ENCODE data around the gene DOCK7. TPM values are rescaled to one million over a fixed set of nuclear protein-coding genes. Genes with fewer than 3 reads are reported as not detected.

The DOCK7 gene
- 10.1 to 39.5 TPM (median 14.5 TPM) in 5 replicates for total RNA-seq (2022; extraction: Qiagen RNA extraction; ENCODE audit: low read depth)

GRCh38 chr1:62687903-62688686 lies at the start of gene DOCK7:
Gene DOCK7 (minus strand): TSS chr1:62688386. CDS start chr1:62688264, 122 bp downstream.

GRCh38 chr1:62597281-62597680 lies 90.9 kb downstream of the DOCK7 start, which contains the start of gene ANGPTL3:
Gene ANGPTL3 (plus strand): TSS chr1:62597520. CDS start chr1:62597567, 47 bp downstream.

GRCh38 chr1:62436466-62437272 lies 251.5 kb downstream of the DOCK7 start, which contains the start of gene USP1:
Gene USP1 (plus strand): TSS chr1:62437049. CDS start chr1:62439868, 2,819 bp downstream.

Other genes with a start within 250 kb of the DOCK7 start
- not detected in 5 replicates for gene ANGPTL3, start 90.9 kb downstream of the DOCK7 start, total RNA-seq (2022; extraction: Qiagen RNA extraction; ENCODE audit: low read depth)
- 3.1 to 5.6 TPM (median 4.2 TPM) in 5 replicates for gene ATG4C, start 95.7 kb upstream of the DOCK7 start, total RNA-seq (2022; extraction: Qiagen RNA extraction; ENCODE audit: low read depth)